Measurements from ENCODE around the gene CLSTN2. TPM values are rescaled to one million over a fixed set of nuclear protein-coding genes. Genes with fewer than 3 reads are reported as not detected.

CLSTN2 gene
- total and polyA plus RNA-seq, 10 donors = 0.02 to 0.22 (median 0.13) TPM; not detected in 1

DNA sequence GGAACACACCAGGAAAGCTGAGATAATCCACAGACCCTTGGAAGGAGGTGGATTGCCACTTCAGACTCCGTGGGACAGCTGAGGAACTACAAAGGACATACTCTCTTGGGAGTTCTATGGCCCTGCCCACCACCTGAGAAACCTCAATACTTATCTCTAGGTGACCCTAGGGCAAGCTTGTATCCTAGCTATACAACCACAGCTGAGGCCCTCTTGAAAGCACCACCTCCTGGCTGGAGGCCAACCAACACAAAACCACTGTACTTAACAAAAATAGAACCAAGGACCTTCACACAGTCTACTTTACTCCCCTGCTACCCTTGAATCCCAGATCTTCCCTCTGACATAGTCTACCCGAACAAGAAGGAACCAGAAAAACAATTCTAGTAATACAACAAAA, 682.1 kb downstream of the CLSTN2 start:
- TF ChIP-seq POLR2A (IDR thresholded peaks at IDR 0.05) = no peak
- TF ChIP-seq POLR2AphosphoS5 (IDR thresholded peaks at IDR 0.05) = no peak
- TF ChIP-seq, protein P1, sequence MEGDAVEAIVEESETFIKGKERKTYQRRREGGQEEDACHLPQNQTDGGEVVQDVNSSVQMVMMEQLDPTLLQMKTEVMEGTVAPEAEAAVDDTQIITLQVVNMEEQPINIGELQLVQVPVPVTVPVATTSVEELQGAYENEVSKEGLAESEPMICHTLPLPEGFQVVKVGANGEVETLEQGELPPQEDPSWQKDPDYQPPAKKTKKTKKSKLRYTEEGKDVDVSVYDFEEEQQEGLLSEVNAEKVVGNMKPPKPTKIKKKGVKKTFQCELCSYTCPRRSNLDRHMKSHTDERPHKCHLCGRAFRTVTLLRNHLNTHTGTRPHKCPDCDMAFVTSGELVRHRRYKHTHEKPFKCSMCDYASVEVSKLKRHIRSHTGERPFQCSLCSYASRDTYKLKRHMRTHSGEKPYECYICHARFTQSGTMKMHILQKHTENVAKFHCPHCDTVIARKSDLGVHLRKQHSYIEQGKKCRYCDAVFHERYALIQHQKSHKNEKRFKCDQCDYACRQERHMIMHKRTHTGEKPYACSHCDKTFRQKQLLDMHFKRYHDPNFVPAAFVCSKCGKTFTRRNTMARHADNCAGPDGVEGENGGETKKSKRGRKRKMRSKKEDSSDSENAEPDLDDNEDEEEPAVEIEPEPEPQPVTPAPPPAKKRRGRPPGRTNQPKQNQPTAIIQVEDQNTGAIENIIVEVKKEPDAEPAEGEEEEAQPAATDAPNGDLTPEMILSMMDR (IDR thresholded peaks at IDR 0.05 in 8 of 11, conservative IDR thresholded peaks at IDR 0.05 in 3 of 11) = no peak
- Histone ChIP-seq H3K27ac (no peak overlapping the region), H3K36me3 (no peaks in the 10 kb centered on the region), H3K27me3 (replicated peaks in 1 of 7) (no peaks in the 10 kb centered on the region), H3K4me1 (no peaks in the 10 kb centered on the region), H3K4me3 (no peak overlapping the region), H3K9me3 (peaks cover 0 to 28% (median 13%) of the 10 kb centered on the region in 8 donors)
- 52 to 66% (median 59%) methylated on average over 2 of the region's 2 CpGs for WGBS, 5 donors
- no peak for DNase-seq
- intact Hi-C loops (cut with DNase I; ENCODE audit: low total_unique reads) = no loop called here

- no peaks in the 10 kb centered on the region for H3K9me3 ChIP-seq
- no peaks in the 10 kb centered on the region for H3K36me3 ChIP-seq
- no peak overlapping the region for H3K4me3 ChIP-seq
- intact Hi-C loops (cut with DNase I; ENCODE audit: low total_unique reads) = no loop called here
- no peak for TF ChIP-seq POLR2AphosphoS5 (IDR thresholded peaks at IDR 0.05)
- no peak for TF ChIP-seq POLR2A (IDR thresholded peaks at IDR 0.05)
- TF ChIP-seq, protein P1 (IDR thresholded peaks at IDR 0.05 in 8 of 11, conservative IDR thresholded peaks at IDR 0.05 in 3 of 11) = no peak
- DNase-seq = no peak
- no peaks in the 10 kb centered on the region for H3K27me3 ChIP-seq (replicated peaks in 1 of 7)
- 88 to 95% (median 91%) methylated on average over 7 of the region's 7 CpGs for WGBS, 5 donors
- H3K4me1 ChIP-seq = no peaks in the 10 kb centered on the region
- no peak overlapping the region for H3K27ac ChIP-seq
Observed at GRCh38 chr3:140626856-140627255, 691.9 kb downstream of the CLSTN2 start.

Small RNAs within 50 kb of the gene (small RNA-seq; reads per million reads assigned to genes)
- 0 reads per million in 4 donors for gene AC048346.1
